Lower leg skin (tissue), 4 donors: ENCODE measurements around the gene TMEM126B. TPM values are rescaled to one million over a fixed set of nuclear protein-coding genes. Genes with fewer than 3 reads are reported as not detected.
"Not testable (repeated sequence)": the region's sequence is repeated elsewhere in the genome, so short reads cannot be mapped to it uniquely, and the experiment has no call there.

Experiments
- DNase-seq, 2 donors: peaks; one replicate each; pipeline ENCODE4 v3.0.0-alpha.2; 2019; ENCODE audit warnings: low spot score in 2 of 2
- H3K4me3 ChIP-seq: fragments of 200-600 bp; sonication (generic); 2 replicates; pipeline ENCODE4 v1.5.1; 2017; ENCODE audit warnings: mild to moderate bottlenecking, low read depth; ENCODE audit not compliant: poor library complexity, severe bottlenecking
- CTCF ChIP-seq, 3 donors: fragments of 450-650 bp; IDR thresholded peaks; one replicate each; pipeline ENCODE4 v1.5.1; 2016; ENCODE audit warnings: antibody characterized with exemption in 3 of 3, mild to moderate bottlenecking in 3 of 3, moderate library complexity in 2 of 3
- POLR2A ChIP-seq, 2 donors: fragments of 450-650 bp; IDR thresholded peaks; one replicate each; pipeline ENCODE4 v1.6.1; 2016 to 2017; ENCODE audit warnings: antibody characterized with exemption in 2 of 2, mild to moderate bottlenecking in 1 of 2, moderate library complexity in 1 of 2
- WGBS, 2 donors: methylation state at CpG; one replicate each; pipeline ENCODE4 v1.1.5; 2018; 5-methylcytosine and 5-hydroxymethylcytosine counted together
- intact Hi-C: fragments of 100-400 bp; cut with DNase I; formaldehyde crosslinking; loops from one replicate; pipeline ENCODE4 v1.15.0; 2023; ENCODE audit warnings: low total_unique reads
- total RNA-seq, 4 donors: library from RNA; depleted of rRNA; stranded (reverse); fragments of >200 nt; gene quantifications; one replicate each; pipeline ENCODE4 v1.1.0, GENCODE V29; 2016

TMEM126B gene
- total RNA-seq, 4 donors from 2014 or later: 22.3 to 42.0 (median 23.6) TPM

- WGBS, 2 donors: 52 to 67% methylated on average over 2 of the region's 2 CpGs
- H3K4me3 ChIP-seq: no peak overlapping the region
- no peak for DNase-seq
- TF ChIP-seq CTCF (IDR thresholded peaks at IDR 0.05): no peak
- no peak for TF ChIP-seq POLR2A (IDR thresholded peaks at IDR 0.05)
- intact Hi-C loops: loop anchor here (10.0 kb wide), 1 partner anchor 258 kb away; the partner anchor contains the start of gene CCDC83
Observed at GRCh38 chr11:85596886-85597285, 31.5 kb upstream of the TMEM126B start.

- TF ChIP-seq POLR2A (IDR thresholded peaks at IDR 0.05): no peak
- TF ChIP-seq CTCF (IDR thresholded peaks at IDR 0.05): no peak
- WGBS, 2 donors: 66 to 70% methylated on average over 5 of the region's 5 CpGs
- no peak for DNase-seq
- no peak overlapping the region for H3K4me3 ChIP-seq
- intact Hi-C loops: loop anchor here (10.0 kb wide), 1 partner anchor 256 kb away; the partner anchor contains the start of gene CCDC83
Observed at GRCh38 chr11:85599083-85599482, 29.3 kb upstream of the TMEM126B start.

- no peak for DNase-seq
- no peak overlapping the region for H3K4me3 ChIP-seq
- intact Hi-C loops: no loop called here
- TF ChIP-seq CTCF (IDR thresholded peaks at IDR 0.05) (no peak), POLR2A (IDR thresholded peaks at IDR 0.05) (no peak)
- WGBS, 2 donors: 96 to 97% methylated on average over 2 of the region's 2 CpGs
Observed at GRCh38 chr11:85602526-85603213, 25.7 kb upstream of the TMEM126B start.

GRCh38 chr11:85603220-85603619, 25.2 kb upstream of the TMEM126B start:
- 84 to 90% methylated on average over 4 of the region's 4 CpGs for WGBS, 2 donors
- TF ChIP-seq CTCF (IDR thresholded peaks at IDR 0.05) (no peak), POLR2A (IDR thresholded peaks at IDR 0.05) (no peak)
- intact Hi-C loops: no loop called here

GRCh38 chr11:85606237-85606636, 22.2 kb upstream of the TMEM126B start:
- 86 to 97% methylated on average over 3 of the region's 3 CpGs for WGBS, 2 donors
- intact Hi-C loops, DNase-seq: not testable (repeated sequence)

More at GRCh38 chr11:85603220-85603619, 25.2 kb upstream of the TMEM126B start:
- H3K4me3 ChIP-seq: no peak overlapping the region
- DNase-seq: no peak

GRCh38 chr11:85608621-85609020, 19.8 kb upstream of the TMEM126B start:
- DNase-seq, intact Hi-C loops, H3K4me3 ChIP-seq: not testable (repeated sequence)

More at GRCh38 chr11:85606237-85606636, 22.2 kb upstream of the TMEM126B start:
- not testable (repeated sequence) for H3K4me3 ChIP-seq

- intact Hi-C loops, DNase-seq: not testable (repeated sequence)
- WGBS, 2 donors: 87 to 98% methylated on average over 2 of the region's 2 CpGs
Observed at GRCh38 chr11:85609286-85609685, 19.1 kb upstream of the TMEM126B start.

GRCh38 chr11:85611643-85612042, 16.8 kb upstream of the TMEM126B start:
- 84 to 88% methylated on average over 2 of the region's 2 CpGs for WGBS, 2 donors
- H3K4me3 ChIP-seq, DNase-seq, intact Hi-C loops: not testable (repeated sequence)

More at GRCh38 chr11:85609286-85609685, 19.1 kb upstream of the TMEM126B start:
- H3K4me3 ChIP-seq: not testable (repeated sequence)
